Hematopoietic multipotent progenitor cell (in vitro differentiated cells): ENCODE measurements around the gene IER5L. TPM values are rescaled to one million over a fixed set of nuclear protein-coding genes. Genes with fewer than 3 reads are reported as not detected.

Experiments used
- DNase-seq, 3 donors: peaks; one replicate each; pipeline ENCODE4 v3.0.0-alpha.2; 2011 to 2015; ENCODE audit warnings: low read depth in 2 of 3, low spot score in 2 of 3
- total RNA-seq: library from RNA; depleted of rRNA; stranded (reverse); fragments of >200 nt; gene quantifications from one replicate; pipeline ENCODE4 v1.2.3, GENCODE V29; 2012

Gene IER5L
- total RNA-seq, 1 donor = 7.5 TPM

DNA sequence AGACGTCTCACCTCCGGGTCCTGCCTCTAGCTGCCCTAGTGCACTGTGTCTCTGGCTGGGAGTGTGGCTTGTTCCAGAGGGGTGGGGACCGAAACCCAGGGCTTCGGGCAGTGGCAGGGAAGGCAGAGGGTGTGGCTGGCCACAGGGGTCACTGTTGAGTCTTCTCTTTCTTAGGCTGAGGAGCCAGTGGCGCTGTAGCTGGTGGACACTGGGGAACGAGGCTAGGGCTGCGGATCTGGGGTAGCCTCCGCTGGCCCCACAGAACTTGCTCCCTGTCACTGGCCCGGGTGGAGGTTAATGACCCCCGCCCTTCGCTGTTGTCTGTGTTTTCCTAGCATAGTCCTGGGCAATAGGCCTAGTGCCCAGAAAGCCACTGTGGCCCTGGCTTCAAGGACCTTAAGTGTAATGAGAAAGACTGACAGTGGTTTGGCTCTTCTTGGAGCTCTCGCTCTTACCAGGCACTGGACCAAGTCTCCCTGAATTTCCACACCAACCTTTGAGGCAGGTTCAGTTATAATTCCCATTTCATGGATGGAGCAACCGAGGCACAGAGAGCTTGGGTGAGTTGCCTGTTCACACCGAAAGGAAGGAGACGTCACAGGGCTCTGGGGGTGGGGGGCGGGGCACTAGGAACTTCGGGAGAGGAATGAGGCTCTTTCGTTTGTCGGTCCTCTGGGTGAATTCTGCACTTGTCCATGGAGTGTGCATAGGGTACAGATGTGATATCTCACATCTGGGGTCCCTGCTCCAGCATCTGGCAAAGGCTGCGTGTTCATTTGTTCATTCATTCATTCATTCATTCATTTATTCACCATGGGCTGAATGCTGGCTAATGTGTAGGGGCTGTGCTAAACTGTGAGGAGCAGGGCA is 4.8 kb upstream of the IER5L start:
- peak in 1 of 3 donors; percentile 40 for DNase-seq

GRCh38 chr9:129182122-129182521 is 4.1 kb upstream of the IER5L start:
- no peak for DNase-seq

DNA sequence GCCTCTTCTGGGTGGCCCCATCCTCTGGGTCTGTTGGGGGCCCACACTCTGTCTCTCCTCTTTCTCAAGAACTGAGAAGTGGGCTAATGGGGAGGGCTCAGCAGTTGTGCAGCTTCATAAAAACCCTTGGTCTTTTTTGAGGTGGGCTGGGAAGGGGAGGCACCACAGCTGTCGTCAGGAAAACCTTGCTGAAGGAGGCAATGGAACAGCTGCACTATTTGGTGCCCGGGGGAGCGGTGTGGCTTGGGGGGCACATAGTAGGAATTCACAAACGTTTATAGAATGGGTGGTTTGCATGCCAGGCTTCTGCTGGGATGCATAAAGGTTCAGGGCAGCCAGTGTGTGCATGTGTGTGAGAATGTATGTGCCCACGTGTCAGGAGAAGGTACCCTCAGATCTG is 3.2 kb upstream of the IER5L start:
- DNase-seq = no peak

DNA sequence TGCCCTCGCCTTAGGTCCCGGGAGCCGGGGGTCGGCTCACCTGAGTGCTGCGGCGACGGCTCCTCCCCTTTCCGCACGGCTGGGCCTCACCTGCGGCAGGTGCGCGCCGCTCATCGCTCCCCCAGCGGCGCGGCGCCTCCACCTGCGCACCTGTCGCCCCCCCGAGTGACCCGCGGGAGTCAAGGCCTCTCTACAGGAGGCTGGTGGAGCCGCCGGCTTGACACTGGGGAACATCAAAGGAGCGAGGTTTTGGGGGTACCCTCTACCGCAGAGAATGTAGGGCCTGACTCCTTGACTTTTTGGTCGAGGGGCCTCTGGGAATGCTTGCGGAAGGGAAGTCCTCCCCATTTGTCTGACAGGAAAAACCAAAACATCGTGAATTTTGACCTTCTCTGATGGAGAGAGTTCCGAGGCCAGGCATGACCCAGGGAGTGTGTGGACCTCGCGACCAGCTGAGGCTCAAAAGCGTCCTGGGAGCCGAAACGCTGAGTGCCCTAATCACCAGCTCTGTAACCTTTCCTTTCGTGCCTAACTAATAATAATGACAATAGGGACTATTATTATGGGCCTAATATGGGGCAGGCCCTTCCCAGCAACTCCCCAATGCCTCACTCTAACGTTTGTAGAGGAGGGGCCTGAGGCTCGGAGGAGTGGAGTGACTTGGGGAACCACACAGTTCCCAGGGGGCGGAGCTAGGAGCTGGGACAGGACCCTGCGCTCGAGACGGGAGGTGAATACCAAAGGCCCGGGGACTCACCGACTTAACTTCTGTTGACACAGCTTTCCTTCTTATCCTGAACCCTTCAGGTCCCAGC is 714 bp upstream of the IER5L start:
- no peak for DNase-seq

GRCh38 chr9:129177443-129177790 is 644 bp downstream of the IER5L start:
- DNase-seq = peak in 1 of 3 donors; percentile 35

- no peak for DNase-seq
Measured at GRCh38 chr9:129176701-129177442, 1.2 kb downstream of the IER5L start.

GRCh38 chr9:129175825-129176633 is 2.0 kb downstream of the IER5L start:
- peak; percentile 21 to 94 (median 83) for DNase-seq

DNA sequence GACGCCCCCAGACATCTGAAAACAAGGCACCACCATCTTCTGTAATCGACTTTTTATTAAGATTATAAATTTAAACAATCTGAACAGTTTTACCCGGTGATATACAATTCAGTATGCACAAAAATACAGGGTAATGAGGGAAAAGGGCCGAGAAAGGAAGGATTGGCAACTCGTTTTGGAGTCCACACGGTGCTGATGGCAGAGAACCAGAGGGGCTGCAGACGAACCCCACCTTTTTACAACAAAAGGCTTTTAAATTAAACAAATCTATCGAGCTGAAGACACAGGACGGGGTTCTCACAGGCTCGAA is 2.6 kb downstream of the IER5L start:
- DNase-seq = no peak

DNA sequence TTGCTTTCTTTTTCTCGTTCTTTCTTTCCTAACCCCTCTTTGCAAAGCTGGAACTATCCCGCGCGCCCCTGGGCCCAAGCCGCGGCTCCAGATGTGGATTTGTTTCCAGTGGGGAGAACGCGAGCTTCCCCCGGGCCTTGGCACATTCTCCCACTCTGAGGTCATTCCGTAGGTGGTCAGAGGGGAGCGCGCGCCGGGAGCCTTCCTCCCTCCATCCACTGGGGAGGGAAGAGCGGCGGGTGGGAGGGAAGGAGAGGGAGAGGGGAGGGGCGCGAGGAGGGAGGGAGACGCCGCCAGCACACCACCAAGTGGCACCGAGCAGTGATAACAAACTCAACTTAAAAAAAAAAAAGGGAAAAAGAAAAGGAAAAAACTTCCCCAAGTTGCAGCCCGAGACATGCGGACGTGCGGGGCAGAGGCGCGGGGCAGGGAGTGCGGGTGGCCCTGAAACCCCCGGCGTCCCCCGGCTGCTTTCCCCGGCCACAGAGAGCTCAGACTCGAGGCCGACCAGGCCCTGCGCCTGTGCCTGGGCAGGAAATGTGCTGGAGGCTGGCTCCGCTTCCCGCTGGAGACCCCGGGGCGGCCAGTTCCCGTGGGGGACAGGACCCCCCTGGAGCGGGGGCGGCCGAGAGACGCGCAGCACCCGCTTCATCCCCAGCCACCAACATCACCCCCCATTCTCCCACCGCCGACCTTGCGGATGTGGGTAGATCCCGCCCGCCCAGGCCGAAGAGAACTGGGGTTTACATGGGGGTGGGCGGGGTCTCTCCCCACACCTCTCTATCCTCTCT is 3.1 kb downstream of the IER5L start:
- DNase-seq = peak in 1 of 3 donors; percentile 42

DNA sequence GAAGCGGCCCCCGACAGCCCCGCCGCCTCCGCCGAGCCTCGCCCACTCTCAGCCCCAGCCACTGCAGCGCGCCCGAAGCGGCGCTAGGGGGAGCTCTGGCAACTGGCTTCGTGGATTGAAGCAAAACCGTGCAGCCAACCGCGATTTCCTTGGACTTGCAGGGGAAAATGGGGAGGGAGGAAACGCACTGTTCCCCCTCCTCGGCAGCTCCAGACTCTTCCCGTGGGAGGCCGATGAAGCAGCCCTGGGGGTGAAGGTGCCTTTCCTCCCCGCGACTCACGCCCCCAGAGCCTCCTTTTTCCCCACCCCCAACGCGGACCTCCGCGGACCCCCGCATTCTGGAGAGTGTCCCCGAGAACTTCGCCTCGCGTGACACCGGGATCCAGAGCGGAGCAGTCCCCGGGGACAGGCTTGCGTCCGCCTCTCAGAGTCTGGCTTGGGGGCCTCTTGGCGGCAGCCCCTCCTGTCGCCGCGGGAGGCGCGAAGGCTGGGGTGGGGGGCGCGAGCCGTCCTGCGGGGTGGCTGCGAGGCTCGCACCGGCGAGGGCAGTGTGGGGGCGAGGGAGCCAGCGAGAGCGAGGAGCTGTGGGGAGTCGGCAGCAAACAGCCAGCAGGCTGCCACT is 3.8 kb downstream of the IER5L start:
- peak; percentile 57 to 81 (median 74) for DNase-seq

DNA sequence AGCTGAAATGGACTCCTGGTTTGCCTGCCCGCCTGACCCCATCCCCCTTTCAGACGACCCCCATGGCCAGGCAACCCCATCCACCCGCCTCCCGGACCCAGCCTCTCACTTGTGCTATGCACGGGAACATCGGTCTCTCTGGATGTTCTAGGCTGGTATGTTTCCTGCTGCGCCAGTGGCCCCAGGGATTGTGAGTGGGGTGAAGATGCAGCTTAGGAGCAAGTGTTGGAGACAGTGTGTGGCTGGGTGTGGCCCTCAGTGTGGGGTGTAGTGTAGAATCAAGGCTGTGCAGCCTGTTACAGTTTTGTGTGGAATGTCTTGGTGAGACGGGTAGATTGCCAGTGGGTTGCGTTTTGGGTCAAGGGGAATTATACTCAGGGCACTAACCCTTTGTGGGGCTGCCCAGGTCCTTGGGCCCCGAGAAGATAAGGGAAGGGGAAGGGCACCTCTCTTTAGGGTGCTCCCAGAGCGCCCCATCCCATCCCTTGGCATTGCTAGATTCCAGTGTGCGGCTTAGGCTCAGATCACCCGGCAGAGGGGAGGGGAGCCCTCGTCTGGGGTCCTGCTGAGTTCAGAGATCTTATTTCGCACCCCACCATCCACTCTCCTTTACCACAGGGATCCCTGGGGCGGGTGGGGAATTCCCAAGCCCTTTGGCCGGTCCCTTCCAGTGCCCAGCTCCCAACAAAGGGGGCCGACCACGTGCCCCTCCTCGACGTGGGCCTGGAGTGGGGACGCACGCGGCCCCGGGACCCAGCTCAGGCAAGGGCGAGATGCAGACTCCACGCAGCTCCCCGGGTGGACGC is 4.6 kb downstream of the IER5L start:
- no peak for DNase-seq

DNA sequence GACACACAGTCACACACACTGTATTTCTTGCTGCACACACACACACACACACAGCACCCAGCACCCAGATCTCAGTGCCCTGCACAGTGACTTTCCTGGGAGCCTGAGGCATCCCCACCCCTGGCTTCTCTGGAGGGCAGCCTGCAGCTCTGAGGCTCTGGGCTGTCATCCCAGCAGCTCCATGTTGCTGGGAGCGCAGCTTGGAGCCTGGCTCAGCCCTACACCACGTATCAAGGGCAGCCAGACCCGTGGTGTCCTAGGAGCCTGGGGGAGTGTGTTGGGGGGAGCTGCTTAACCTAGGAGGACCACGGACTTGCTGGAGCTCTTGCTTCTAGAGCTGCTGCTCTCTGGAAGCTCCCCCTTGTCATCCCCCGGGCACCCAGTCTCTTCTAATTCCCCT is 5.2 kb downstream of the IER5L start:
- DNase-seq = no peak

GRCh38 chr9:129171993-129172751 is 5.9 kb downstream of the IER5L start:
- no peak for DNase-seq

- DNase-seq = no peak
Measured at GRCh38 chr9:129170229-129170628, 7.8 kb downstream of the IER5L start.

DNA sequence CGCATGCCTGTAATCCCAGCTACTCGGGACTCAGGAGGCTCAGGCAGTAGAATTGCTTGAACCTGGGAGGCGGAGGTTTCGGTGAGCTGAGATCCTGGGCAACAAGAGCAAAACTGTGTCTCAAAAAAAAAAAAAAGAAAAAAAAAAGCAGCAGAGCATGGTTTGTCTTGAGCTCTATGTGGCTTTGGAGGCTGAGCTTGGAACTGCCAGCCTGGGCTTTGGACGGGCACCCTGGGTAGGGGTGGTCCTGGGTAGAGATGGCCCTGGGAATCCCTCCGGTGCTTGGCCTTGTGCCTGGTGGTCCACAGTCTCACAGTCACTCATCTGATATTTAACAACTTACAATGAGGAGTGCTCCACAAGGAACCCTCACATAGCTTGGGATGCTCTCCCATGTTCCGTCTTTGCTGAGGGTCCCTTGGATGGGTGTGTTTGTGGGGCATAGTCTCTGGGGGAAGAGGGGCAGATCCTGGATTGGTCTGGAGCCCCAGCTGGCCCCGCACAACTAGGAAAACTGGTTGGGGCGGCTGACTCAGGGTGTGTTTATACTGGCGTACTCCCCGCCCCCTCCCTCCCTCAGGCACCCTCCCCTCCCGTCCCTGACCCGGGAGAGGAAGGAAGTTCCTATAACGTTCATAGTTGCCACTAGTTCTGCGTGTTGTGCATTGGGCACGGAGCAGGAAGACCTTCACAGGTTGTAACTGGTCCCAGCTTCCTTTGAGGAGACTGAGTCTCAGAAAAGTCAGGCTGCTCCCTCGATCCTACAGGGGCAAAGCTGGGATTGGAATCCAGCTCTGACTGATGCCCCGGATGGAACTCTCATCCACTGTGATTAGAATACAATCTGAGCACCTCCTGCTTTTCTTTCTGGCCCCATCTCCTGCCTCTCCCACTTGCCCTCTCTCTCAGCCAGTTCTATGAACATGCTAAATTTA is 11.2 kb downstream of the IER5L start:
- peak in 2 of 3 donors; percentile 56 to 60 for DNase-seq

GRCh38 chr9:129165198-129165597 is 12.9 kb downstream of the IER5L start:
- DNase-seq = no peak
